HG02970 (cell line): ENCODE data around the gene KIAA2012.
"Not testable (repeated sequence)": the region's sequence is repeated elsewhere in the genome, so short reads cannot be mapped to it uniquely, and the experiment has no call there.

Source experiments
- ATAC-seq: cut with Tn5 transposase; IDR thresholded peaks from one replicate; pipeline ENCODE4 v1.9.1; 2021; ENCODE audit warnings: mild to moderate bottlenecking, moderate library complexity, moderate number of reproducible peaks; ENCODE audit not compliant: unreplicated experiment, low FRiP score

Gene KIAA2012

DNA sequence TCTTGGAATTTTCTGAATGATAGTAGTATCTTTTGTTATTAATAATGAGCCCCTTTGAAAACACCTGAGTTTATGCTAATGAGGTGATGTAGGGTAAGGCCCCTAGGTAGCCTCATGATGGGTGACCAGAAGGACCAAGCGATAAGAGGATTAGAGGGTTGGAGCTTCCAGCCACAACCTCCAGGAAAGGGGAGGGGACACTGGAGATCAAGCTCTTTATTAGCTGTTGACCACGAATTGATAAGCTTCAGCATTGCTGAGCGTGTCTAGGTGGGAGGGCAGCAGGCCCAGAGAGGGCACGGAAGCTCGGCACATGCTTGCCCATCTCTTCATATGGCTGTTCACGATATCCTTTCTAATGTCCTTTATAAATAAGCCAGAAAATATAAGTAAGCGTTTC is 39.0 kb downstream of the KIAA2012 start:
- ATAC-seq = no peak

DNA sequence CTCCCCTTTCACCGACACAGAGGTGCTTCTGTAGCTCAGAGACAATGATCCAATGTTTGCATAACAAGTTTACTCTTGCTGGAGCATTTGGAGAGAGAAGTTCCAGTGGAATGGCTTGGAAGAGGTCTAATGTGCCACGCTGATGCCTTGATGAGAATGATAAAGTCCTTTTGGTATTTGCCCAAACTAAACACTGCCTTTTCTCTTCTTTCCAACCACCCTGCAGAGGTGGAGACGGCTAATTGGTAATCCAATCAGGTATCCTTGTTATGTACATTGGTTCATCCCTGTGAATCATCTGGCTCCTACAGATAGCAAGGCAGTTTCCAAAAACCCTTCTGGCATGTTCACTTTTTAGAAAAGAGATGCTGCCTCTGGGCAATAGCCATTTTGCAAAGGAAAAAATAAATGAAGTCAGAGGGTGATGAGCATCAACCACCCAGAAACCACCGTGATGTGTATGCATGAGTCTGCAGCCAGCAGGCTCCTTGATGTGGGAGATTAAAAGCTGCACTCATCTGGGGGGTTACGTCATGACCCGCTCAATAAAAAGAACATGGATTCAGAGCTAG is 40.6 kb downstream of the KIAA2012 start:
- ATAC-seq = no peak

DNA sequence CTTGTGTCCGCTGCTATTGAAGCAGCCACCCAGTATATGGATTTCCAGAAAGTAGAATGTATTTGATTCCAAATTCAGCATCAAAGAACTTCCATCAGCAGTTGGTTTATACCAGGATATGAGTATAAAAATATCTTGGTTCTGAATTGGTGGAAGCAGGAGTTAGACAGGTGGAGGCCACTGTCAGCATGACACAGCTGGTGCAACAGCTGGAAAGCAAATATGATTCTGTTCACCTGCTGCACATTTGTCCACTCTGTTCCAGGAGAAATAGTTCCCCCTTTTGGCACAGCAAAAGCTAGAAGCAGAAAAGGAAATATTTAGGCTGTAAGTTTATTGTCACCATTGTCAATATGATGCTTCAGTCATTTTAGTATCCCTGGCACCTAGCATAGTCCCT is 41.2 kb downstream of the KIAA2012 start:
- no peak for ATAC-seq

DNA sequence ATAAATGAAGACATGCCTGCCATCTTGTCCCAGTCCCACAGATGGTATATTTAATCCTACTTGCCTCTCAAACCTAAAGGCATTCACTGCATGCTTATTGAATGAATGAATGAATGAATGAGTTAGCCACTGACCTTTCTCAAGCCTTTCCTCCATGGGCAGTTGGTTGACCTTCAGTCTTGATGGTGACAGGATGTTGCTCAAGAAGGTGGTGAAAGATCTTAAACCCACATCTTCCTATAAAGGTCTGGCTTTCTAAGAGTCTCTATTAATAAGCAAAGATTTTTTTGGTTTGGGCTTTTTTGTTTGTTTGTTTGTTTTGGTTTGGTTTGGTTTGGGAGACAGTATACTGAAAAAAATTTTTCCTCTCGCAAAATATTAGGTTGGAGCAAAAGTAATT is 41.7 kb downstream of the KIAA2012 start:
- ATAC-seq = no peak

DNA sequence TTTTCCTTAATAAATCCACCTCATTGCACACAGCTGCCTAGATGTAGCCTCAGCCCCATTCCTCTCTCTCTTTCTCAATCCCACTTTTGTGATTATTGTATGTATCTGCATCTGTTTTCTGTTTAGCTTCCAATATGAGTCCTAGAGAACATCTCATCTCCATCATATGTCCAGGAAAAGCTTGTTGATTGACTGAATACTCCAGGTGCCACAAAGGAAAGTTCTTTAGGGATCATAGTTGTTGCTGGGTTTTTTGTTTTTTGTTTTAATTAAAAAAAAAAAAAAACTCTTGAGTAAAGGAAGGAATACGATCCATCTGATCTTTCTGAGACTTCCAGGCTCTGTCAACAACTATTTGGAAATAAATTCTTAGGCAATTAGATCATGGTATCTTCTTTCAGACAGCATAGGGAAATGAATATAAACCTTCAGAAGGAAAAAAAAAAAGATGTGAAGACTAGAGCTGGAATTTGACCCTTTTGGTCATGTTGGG is 42.5 kb downstream of the KIAA2012 start:
- no peak for ATAC-seq

DNA sequence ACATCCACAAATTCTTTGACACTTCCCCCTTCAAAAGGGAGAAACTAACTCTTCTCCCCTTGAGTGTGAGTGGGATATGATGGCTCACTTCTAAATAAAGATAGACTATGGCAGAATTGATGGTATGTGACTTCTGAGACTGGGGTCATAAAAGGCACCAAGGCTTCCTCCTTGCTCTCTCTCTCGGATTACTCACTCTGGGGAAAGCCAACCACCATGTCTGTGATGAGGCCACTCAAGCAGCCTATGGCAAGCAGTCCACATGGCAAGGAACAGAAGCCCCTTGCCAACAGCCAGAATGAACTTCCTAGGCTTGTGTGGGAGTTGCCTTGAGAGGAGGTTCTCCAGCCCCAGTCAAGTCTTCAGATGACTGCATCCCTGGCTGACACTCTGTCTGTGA is 43.6 kb downstream of the KIAA2012 start:
- no peak for ATAC-seq

DNA sequence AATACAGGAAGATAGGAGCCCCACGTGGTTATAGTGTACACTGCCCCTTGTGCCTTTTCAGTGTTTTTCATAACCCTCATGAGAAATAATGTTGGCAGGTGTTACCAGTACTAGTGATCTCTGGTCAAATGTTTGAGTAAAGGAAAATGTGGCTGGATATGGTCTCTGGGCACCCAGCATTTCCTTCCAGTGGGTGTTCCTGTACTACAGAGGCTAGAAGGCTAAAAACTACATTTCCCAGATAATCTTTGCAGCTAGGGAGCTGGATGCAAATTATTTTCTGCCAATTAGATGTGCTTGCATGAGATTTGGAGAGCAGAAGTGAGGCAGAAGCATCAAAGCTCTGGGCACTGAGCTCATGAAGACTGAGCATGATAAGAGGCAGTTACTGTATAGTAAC is 45.1 kb downstream of the KIAA2012 start:
- no peak for ATAC-seq

DNA sequence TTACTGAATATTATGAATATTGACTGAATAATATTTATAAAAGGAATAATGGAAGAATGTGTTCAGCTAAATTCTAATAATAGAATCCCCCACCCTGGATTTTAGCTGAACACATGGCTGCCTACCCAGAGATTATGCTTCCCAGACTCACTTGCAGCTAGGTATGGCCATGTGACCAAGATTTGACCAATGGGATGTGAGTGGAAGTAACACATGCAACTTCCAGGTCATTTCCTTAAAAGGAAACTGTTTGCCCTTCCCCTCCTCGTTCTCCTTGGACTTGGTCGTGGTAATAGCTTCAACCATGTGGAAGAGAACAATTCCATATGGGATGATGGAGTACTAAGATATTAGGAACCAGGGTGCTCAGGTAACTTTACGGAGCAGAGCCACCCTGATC is 47.8 kb downstream of the KIAA2012 start:
- no peak for ATAC-seq

DNA sequence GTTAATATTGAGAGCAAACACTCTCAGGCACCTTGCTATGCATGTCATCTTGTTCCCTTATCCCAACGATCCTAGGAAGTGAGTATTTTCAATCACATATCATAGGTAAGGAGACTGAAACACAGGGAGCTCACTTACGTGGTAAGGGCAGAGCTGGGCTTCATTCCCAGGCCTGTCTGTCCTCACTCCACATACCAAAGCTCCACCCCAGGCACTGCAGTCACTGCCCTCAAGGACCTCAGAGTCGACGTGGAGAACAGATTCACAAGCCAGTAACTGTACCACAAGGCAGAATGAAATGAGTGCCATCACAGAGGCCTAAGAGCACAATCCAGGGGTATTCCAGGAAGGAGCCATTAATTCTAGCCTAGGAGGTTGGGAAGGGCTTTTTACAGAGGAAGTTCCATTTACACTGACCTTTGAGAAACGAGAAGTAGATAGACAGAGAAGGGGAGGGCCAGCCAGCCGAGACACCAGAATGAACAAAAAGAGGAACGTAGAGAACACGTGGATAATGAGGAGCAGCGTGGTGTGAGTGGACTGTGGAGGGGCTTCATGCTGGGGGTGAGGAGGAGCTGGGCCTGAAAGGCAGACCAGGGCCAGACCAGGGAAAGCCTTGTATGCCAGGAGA is 48.6 kb downstream of the KIAA2012 start:
- no peak for ATAC-seq

DNA sequence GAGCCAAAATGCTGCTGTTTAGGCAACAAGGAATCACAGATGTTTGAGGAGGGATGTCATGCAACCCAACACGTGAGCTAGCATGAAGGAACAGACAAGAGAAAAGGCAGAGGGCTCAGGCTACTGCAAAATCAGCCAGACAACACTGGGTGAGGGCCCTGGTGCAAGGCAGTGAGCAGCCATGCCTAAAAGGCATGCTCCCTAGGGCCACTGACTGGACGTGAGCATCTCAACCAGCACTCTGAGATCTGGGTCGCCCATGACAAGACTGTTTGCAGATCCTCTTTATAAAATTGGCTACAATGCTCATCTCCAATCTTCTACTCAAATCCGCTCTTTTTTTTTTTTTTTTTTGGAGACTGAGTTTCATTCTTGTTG is 49.1 kb downstream of the KIAA2012 start:
- no peak for ATAC-seq

DNA sequence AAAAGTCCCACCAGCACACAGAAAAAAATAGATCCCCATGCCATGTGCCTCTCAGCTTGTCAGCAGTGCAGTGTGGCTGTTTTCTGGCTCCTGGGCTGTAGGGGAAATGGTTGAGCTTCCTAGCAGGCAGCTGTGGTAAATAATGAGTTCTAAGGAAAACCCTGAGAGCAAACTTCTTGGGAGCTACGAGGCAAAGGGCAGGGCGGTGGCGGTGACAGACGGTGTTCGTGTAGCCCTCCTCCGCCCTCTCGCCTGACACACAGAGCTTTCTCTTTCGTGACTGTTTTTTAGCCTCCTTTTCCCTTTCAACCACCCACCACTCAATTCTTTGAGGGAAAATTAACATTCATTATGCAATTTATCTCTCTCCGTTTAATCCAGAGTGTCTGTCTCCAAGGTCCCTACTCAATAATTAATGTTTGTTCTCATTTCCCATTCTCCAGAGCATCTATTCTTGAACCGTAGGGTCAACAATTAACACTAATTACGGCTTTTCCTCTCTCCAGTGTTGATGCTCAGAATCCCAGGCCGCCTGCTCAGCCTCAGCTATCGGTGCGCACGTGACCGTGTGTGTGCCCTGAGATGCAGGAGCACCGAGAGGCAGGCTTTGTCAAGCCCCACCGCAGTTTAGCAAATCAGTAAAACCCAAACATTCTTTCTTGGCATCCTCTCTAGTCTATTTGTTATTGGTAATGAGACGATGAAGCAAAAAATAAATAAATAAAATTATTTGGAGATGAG is 50.1 kb downstream of the KIAA2012 start:
- ATAC-seq = no peak

DNA sequence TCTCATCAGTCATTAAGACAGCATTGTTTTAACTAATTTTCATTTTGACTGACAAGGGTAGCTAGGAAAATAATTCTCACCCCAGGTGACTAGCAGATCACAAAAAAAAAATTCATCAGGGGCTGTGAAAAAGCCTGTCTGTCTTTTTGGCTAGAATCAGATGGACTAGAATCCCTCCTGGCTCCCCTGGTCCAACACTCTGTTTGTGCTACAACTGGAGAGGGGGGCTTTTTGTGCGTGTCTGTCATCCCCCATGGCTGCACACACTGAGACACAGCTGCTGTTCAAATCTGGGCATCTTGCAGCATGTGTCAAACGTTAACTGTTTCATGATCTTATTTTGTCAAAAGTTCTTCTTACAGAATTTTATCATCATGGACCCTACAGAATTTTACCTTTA is 51.2 kb downstream of the KIAA2012 start:
- no peak for ATAC-seq

DNA sequence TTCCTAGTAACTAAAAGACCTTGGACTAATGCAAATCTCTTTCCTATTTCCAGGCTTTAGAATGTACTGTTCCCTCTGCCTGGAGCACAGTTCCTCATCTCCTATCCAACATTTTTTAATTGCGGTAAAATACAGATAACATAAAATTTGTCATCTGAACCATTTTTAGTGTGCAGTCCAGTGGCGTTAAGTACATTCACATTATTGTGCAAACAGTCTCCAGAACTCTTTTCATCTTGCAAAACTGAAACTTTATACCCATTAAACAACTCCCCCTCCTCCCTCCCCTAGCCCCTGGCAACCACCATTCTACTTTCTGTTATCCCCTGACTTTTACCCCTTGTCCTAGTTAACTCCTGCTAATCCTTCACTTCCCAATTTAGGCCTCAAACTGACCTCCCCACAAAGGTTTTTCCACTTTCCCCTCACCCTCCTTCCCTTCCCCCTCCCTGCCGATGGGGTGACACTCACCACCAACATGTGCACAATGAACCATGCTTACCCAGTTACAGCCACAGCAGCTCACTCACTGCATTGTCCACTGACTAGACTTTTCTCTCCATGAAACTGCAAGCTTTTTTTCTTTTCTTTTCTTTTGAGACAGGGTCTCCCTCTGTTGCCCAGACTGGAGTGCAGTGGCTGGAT is 54.8 kb downstream of the KIAA2012 start:
- ATAC-seq = no peak

DNA sequence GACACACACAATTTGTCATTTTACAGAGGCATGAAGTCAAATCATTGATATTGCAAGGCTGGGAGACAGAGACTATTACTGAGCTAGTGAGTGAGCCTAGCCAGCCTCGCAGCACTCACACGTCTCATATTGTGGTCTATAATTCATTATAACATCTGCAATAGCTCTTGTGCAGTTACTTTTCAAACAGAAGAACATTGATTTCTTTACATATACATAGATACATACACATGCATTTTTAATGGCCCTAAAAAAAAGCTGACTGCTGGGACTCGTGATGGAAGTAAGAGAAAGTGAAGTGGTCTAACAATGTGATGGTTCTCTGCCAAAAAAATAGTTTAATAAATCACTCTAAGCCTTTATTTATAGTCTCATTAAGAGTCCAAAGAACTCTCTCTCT is 56.8 kb downstream of the KIAA2012 start:
- ATAC-seq = no peak

DNA sequence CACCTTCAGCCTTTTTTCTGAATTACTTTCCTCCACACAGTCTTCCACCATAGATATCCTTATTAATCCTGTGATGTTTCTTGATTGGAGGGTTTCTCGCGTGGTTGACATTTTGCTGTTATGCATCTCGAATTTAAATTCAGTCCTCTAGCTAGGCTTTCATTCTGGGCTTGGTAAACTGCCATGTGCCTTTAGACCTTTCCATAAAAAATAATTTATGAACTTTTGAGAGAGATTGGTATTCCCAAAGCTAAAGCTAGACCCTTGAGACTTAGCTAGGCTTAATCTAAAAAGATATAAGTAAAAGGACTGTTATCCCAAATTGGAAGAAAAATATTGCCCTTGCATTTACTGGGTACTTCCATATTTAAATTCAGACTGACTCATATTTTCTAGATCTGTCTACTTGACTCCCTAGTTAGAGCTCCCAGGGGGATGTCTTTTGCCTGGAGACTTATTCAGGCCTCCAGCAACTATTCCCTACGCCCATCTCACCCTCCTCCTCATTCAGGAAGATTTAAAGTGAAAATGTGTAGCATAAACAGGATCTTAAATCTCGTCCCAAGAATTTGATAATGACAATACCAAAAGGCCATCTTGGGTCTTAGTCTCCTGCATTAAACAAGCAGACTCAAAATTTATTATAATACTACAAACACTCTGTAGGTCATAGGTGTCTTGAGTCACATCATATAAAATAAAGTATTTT is 60.3 kb downstream of the KIAA2012 start:
- no peak for ATAC-seq

DNA sequence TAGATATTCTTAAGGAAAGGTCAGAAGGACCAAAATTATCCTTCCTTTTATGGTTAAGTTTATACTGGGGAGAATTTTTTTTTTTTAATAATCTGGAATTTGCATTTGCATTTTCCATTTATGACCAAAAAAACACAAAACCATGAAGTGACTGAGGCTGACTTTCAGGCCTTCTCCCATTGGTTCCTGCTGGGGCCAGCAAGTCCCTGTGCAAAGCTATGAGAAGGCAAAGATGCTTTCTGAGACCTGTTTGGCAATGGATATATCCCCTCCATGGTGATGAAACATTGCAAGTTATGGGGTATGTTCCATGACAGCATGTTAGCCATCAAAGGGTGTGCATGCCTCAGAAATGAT is 60.8 kb downstream of the KIAA2012 start:
- no peak for ATAC-seq

DNA sequence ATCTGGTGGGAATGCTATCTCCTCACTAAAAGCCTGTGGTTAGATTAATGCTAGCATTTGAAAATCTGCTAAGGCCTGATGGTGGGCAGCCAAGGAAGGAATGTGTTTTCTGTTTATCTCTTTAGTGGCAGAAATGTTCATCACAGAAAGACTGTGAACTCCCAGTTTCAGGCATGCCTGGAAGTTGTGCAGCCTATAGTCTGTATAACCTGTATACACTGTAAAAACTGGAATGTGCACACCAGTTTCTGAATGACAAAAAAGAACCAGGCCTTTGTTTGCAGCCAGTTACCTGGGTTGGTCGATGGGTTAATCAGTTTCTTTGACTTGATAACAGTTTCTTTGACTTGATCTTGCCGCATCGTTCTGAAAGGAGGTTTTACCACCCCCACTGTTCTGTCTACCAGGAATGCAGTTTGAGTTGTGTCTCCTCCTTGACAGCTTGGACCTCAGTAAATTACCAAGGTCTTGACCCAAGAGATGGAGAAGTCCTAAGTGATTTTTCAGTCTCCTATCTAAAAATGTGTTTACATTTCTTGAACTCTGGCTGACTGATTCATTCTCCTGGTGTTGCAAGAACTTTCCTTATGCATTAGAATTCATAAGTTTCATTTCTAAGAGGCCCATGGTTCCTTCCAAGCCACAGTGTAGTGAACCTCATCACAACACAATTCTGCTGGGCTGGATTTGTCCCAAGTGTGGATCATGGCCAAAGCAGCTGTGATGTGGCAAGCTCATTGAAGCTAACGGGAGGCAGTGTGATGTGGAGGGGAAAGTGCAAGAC is 62.2 kb downstream of the KIAA2012 start:
- no peak for ATAC-seq

DNA sequence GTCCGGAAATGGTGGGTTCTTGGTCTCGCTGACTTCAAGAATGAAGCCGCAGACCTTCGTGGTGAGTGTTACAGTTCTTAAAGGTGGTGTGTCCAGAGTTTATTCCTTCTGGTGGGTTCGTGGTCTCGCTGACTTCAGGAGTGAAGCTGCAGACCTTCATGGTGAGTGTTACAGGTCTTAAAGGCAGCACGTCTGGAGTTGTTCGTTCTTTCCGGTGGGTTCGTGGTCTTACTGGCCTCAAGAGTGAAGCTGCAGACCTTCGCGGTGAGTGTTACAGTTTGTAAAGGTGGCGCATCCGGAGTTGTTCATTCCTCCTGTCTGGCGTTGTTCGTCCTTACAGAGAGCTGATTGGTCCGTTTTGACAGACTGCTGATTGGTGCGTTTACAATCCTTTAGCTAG is 63.0 kb downstream of the KIAA2012 start:
- ATAC-seq = not testable (repeated sequence)

DNA sequence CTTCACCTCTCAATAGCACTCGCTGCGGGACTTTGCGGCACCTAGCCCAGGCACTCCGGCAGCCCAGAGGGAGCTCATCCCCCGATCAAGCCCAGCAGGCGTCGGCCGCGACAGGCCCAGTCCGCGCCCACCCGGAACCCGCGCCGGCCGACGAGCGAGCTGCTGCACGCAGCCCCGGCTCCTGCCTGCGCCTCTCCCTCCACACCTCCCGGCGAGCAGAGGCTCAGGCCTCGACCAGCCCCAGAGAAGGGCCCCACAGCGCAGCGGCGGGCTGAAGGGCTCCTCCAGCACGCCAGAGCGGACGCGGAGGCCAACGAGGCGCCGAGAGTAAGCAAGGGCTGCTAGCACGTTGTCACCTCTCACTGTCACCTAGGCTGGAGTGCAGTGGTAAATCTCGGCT is 63.5 kb downstream of the KIAA2012 start:
- no peak for ATAC-seq
